Stimulated activated CD8-positive, alpha-beta memory T cell treated with anti-CD3 and anti-CD28 coated beads, Interleukin-12 subunit alpha, Interleukin-12 subunit beta, amount 100 ng/mL, for 1 hour (primary cell): ENCODE data around the gene RFX8.
A peak's percentile ranks its signal among the peaks of the same experiment; 100 is the strongest.
"Not testable (repeated sequence)": the region's sequence is repeated elsewhere in the genome, so short reads cannot be mapped to it uniquely, and the experiment has no call there.

Experiments
- DNase-seq: peaks from one replicate; pipeline ENCODE4 v3.0.0-alpha.2; 2020; ENCODE audit warnings: low read depth

The RFX8 gene

DNA sequence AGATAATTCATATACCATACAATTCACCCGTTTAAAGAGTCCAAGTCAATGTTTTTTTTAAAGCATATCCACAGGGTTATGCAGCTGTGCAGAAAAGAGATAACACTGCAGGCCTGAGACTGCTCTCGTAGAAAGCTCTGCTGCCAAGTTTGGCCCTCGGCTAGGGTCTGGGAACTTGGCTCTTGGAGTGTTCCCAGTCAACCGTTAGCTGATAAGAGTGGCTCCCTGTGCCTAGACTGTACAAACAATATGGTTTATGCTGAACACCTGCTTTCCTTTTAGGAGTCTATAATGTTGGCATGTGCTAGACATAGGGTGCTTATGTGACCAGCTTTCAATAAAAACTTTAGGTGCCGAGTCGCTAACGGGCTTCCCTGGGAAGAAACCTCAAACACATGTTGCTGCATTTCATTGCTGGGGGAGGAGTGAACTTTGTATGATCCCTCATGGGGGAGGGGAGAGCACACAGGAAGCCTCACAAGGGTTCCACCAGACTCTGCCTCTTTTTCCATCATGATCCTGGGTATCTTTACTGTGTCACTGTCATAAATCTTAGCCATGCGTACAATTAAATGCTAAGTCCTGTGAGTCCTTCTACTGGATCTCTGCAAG lies 34.7 kb downstream of the RFX8 start:
- no peak for DNase-seq

DNA sequence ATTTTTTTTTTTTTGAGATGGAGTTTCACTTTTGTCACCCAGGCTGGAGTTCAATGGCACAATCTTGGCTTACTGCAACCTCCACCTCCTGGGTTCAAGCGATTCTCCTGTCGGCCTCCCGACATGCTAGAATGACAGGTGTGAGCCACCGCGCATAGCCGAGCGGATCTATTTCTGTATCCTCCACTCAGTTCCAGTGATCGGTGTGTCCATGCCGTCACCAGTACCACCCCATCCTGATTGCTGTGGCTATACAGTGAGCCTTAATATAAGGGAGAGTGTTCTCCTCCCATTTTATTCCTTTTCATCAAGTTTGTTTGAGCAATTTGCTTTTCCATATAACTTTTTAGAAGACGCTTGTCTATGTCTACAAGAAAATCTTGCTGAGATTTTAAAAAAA lies 35.2 kb downstream of the RFX8 start:
- no peak for DNase-seq

DNA sequence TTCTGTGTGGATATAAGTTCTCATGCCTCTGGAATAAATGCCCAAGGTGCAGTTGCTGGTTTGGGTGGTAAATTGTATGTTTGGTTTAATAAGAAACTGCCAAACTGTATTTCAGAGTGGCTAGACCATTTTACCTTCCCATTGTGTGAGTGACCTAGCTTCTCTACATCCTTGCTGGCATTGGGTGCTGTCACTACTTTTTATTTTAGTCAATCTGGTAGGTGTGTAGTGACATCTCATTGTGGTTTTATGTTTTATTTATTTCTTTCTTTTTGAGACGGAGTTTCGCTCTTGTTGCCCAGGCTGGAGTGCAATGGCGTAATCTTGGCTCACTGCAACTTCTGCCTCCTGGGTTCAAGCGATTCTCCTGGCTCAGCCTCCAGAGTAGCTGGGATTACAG lies 36.4 kb downstream of the RFX8 start:
- DNase-seq: not testable (repeated sequence)

DNA sequence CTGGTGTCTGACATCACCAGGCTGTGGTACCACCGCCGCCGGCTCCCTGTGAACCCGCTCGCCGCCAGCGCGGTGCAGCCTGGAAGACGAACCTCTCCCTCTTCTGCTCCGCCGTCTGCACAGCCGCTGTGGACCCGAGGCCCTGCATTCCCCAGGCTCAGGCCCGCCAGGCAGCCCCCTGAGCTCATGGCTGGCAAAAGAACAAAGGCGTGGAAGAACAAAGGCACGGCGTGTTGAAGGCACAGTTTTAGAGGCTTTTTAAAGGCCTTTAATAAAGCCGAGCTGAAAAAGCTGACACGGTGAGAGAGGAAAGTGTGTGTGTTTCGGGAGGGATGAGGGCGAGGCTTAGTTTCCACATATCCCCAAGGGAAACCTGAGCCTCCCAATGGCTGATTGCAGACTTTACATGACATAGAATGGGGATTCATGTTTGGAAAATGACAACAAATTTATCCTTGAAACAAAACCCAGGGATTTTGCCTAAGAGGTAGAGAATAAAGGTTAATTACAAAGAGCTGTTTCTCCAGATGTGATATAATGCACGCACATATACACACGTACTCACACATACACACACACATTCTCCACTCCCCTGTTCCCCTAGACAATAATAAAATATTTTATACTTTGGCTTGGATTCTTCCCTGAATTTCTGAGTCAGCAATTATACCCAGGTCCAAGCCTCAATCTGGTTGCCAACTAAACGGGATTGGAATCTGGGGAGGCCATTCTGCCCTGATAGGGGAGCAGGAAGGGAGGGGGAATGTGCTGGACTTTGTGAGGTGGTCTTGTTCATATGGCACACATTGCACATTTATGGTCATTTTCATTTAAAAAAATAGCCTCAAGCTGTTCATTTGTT lies 39.7 kb downstream of the RFX8 start:
- no peak for DNase-seq

DNA sequence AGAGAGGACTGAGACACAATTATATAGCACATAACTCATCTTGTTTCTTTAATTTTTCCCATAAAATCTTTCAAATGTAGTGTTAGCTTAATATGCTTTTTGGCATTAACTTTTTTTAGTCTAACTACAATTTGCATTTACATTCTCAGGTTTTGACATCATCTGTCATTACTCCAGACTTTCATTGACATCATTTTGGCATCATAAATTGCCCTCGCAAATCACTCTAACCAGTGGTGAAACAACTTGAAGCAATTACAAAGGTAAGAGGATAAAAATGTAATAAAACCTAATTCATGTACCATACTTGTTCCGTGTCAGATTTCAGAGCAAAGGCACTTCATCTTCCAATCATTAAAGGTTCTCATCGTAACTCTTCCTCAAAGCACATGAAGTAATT lies 41.4 kb downstream of the RFX8 start:
- DNase-seq: no peak

DNA sequence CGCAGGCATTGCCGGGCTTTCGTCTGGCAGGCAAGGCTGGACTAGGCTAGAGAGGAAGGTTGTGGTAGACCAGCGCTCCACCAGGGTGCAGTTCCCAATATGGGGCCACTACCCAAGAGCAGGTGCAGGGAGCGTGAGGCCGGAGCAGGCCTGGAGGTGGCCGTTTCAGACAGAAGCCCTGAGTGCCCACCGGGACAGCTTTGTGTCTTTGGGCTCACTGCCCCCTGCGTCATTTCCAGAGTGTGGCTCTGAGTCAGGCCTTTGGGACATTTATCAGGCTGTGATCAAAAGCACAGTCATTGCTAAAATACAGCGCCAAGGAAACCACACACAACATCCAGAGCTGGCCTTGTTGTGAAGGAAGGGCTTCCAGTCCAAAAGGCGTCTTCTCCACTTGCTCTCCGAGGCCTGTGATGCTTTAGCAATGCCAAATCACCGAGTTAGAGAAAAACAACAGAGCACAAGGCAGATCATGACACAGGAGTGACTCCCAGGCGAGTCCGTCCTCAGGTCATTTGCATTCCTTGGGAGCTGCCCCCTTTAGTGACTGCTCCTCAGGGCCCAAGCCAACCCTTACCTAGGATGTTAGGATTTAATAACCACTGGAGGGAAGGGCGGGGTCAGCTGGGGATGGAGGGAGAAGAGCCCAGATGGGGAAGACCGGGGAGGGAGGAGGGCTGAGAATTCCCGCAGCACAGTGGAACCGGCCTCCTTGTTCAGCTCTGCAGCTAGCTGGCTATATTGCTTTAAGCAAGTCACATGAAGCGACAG lies 42.3 kb downstream of the RFX8 start:
- no peak for DNase-seq

DNA sequence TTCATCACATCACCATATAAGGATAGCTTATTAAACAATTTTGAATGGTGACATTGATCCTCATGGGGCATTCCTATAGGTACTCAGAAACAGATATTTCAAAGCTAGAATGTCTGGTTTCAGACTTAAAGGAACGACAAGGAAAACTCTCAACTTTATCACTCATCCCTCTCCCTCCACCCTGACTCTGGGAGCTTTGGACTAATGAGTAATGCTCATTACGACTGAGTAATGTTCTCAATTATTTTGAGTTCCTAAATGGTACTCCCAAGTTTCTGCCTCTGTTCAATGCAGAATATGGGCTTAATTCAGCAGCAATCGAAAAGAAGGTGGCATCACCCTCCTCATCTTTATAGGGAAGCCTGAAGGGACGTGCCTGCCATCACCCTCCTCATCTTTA lies 43.4 kb downstream of the RFX8 start:
- DNase-seq: no peak

DNA sequence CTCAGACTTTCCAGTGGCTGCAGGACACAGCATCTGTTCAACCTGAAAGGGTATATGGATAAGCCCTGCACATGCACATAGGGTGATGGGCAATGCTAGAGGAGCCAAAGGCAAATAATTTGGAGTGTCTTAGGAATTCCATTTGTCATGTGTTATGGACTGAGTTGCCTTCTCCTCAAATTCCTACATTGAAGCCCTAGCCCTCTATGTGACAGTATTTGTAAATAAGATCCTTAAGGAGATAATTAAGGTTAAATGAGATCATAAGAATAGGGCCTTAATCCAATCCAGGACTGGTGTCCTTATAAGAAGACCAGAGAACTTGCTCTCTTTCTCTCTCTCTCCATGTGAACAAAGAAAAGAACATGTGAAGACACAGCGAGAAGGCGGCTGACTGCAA lies 44.8 kb downstream of the RFX8 start:
- DNase-seq: no peak

DNA sequence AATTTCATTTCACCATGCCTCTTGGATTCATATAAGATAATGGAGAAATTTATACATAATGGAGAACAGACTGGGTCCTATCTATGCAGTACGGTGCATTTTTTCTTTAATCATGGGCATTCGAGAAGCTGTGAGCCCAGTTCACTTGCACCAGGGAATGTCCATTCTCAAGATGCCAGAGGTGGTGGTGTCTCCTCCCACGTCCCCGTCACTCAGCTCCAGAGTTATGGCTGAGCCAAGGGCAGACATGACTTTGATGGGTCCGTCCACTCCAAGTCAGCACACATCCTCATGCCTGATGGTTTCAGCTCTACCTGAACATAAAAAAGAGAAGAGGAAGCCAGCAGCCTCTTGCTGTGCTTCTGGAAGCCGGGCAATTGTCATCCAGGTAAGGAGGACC lies 45.5 kb downstream of the RFX8 start:
- DNase-seq: no peak

DNA sequence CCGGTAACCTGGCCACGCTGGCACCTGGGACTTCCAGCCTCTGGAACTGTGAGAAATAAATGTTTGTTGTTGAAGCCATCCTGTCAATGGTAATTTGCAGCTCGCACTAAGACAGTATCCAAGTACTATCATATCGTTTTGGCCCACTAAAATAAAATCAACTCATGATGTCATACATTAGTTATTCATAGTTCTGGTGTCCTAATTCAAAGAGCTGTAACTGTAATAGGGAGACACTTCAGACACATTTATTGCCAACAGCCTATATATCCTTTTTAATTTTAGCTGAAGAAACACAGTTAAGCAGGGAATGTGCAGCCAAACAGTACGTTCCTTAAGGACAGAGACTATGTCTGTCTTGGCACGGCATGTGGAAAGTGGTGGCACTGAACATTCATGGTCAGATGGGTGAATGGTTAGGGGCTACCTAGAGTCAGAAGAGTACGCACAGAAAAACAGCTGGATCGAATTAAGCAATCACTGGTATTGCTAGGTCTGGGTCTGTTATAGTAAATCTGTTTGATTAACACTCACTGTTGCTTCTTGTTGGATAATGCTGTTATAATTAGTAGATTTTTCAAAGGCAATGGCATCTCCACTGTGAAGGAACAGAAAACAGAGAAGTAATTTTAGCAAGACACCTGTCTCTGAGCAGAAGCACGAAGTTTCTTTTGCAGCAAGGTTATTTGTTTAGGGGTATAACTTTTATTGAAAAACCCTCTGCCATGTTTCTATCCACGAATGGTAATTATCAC lies 46.3 kb downstream of the RFX8 start:
- DNase-seq: no peak

DNA sequence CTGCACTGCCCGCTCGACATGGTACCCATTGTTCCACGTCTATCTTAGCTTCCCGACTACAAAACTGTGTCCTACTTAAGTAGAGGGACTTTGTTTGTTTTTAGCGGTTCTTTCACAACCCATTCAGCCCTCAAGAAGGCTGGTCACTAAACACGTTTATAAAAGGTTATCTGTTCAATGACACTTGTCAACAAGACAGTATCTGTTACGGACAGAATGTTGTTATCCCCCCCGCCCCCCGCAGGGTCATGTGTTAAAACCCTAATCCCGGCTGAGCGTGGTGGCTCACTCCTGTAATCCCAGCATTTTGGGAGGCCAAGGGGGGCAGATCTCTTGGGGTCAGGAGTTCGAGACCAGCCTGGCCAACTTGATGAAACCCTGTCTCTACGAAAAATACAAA lies 47.2 kb downstream of the RFX8 start:
- DNase-seq: no peak

DNA sequence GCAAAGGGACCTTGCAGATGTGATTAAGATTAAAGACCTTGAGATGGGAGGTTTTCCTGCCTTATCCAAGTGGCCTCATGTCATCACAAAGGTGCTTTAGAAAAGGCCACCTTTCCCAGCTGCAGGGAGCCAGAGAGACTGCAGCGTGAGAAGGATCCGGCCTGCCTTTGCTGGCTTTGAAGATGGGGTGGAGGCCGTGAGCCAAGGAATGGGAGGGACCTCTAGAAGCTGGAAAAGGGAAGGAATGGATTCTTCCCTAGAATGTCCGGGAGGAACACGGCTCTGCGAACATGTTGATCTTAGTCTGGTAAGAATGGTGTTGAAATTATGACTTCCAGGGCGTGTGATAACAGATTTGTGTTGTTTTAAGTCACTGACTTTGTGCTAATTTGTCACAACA lies 47.7 kb downstream of the RFX8 start:
- DNase-seq: no peak

DNA sequence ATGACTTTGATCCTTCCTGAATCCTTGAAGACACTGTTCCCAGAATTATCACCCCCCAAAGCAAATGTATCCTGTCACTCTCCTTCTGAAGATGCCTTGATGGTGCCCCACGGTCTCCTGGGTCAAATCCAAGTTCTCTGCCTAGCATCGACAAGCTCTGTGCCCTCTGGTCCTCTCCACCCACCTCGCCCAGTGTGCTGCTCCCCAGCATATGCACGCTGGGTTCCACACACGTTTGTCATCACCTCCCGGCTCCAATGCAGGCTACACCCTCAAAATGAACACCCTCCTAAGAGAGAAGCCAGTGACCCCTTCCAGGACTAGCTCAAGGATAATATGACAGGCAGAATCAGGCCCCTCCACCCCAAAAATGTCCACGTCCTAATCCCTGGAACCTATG lies 48.1 kb downstream of the RFX8 start:
- no peak for DNase-seq

DNA sequence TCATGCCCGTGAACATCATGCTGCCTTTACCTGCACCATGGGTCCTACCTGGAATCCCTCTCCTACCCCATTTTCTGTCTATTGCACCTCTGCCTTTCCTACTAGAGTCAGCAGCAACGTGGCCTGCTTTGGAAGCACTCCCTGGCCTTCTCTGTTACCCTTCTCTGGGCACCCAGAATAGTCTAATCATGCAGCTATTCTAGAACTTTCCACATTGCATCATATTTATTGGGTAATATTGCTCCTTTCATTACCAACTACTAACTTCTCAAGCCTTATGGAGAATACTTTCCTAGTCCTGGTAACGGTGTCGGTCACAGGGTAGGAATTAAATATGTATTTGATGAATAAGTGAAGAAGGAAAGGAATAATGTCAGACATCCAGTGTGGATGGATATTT lies 54.3 kb downstream of the RFX8 start:
- no peak for DNase-seq

DNA sequence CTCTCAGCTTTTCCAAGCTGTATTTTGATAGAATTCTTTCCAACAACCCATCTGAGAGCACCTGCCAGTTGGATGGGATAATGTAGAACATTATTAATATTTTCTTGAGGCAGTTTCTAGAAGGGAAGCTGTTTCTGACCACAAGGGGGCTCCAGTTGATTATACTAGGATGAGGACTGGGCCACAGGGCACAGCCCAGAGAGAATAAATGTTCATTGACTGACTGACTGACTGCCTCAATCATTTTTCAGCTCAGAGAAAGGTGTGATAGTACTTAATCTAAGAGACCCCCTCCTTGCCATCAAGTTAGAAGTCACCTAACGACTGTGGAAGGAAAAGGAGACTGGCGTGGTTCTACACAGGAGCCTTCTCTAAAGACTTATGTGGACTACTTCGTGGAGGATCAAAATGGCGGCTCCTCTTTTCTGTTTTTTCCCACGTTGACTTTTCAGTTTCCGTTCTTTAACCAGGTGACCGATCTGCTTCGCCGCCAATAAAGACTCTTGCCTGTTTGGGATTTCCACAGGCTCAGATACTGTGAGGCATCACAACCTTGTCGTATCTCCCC lies 55.7 kb downstream of the RFX8 start:
- peak; percentile 37 for DNase-seq

DNA sequence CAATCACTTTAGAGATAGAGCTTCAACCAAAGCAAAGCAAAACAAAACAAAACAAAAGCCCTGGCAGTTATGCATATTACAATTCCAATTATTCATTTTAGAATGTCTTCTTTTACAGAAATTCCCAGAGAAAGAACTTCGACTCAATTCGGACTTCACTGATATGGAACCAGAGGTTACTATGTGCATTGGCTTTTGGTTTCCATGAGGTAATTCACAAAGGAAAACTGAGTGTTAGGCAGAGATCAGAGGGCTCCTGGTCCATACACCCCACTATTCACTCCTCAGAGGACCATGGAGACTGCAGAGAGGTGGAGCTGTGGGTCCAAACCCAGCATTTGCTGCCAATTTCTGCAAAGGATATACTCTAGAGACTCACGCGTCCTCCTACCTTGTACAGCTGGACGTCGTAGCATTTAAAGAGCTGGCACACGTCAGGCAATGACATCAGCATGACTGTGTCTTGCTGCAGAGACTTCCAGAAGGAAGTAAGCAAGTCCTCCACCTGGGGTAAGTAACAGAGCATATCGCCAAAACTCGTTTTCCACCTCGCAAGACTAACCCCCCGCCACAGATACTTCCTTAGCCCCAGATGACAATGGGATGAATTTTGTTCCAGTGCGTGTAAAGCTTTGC lies 56.3 kb downstream of the RFX8 start:
- no peak for DNase-seq

DNA sequence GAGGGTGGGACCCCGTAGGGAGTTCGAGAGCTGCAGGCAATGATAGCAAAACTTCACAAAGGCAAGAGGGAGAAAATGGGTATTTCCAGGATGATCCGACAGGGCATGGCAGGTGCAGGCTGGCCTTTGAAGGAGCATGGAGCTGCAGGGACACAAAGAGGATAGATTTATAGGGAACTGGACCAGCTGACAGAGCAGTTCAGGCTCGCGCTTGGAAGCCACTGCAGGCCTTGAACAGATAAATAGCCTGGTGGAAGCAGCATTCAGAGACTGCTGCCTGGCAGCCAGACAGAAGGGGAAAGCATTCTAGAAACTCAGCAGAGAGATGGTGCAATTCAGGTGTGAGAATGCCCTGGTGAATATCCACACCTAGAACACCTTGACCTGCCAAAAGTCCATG lies 58.3 kb downstream of the RFX8 start:
- DNase-seq: no peak

DNA sequence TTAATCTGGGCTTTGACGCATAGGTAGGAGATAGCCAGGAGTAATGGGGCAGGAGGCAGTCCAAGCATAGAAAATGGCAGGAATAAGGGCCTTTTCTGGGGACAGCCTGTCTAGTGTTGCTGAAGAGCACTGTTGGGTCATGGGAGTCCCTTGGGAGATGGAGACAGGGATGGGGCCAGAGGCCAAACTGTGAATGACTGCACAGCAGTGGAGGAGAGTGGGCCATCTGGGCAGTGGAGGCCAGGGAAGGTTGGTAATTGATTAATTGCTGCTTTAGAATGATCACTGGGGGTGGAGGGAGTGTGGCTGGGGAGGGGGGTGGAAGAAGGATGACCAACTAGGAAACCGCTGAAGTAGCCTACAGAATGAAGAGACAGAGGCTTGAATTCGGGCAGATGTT lies 59.0 kb downstream of the RFX8 start:
- no peak for DNase-seq

DNA sequence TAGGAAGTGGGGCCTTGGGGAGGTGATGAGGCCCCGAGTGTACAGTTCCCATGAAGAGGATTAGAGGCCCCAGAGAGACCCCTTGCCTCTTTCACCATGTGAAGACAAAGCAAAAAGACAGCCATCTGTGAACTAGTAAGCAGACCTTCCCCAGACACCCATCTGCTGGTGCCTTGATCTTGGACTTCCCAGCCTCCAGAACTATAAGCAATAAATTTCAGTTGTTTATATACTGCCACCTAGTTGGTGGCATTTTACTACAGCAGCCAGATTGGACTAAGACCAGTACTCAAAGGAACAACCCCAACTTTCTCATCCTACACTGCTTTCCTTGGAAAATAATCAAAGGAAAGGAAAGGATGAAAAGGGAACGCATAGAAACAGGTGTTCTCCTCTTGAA lies 59.7 kb downstream of the RFX8 start:
- no peak for DNase-seq

DNA sequence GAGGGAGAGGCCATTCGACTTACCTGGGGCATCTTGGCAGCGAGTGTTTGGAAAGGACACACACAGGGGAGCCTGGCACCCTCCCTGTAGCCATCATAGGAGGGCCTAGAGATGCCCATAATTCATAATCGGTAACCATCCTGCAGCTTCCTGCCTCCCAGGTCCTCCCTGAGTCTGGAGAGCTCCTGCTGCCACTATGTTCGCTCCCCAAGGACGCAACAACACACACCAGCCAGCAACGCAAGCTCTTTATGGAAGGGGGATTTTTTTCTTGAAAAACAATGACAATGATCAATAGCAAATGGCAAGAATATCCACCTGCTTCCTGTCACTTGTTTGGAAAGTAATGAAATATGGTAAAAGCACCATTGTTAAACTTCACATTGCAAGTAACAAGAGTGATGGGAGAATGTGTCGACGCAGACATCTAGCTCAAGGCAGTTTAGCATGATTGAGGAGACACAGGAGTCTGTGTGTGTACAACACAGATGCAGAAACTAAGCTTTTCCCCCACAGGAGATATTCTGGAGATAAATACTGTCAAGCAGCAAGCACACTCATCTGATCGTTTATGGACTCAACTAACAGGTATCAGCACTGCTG lies 62.7 kb downstream of the RFX8 start:
- no peak for DNase-seq

DNA sequence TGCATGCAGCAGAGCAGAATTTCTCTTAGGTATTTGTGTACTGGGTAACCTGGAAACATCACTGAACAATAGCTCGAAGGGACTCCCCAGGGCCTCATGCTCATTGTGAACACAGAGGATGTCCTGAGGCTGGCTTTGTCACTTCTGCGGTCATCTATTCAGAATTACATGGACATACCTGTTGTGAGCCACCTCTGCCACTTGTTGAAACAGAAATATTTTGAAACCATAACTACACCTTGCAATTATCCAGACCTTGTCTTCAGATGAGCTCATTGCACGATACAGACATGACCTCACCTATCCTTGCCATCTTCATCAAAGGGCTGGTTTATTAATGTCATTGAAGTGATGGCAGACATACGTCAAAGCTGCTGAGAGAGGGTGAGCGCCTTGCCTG lies 64.2 kb downstream of the RFX8 start:
- DNase-seq: no peak
